GM12891 (cell line): ENCODE data around the gene ARSG.
A peak's percentile ranks its signal among the peaks of the same experiment; 100 is the strongest.
"Not testable (repeated sequence)": the region's sequence is repeated elsewhere in the genome, so short reads cannot be mapped to it uniquely, and the experiment has no call there.

Experiments used
- DNase-seq: peaks from one replicate; pipeline ENCODE4 v3.0.0; 2011; ENCODE audit warnings: low spot score; ENCODE audit not compliant: insufficient read length
- FAIRE-seq: peaks from 2 replicates; lab custom pipeline; 2011; peaks lifted over from hg19 to GRCh38; lab: Jason Lieb, UNC
- PAX5 ChIP-seq: IDR thresholded peaks from 2 replicates; pipeline ENCODE4 v1.6.1; 2011; ENCODE audit warnings: low read length, moderate library complexity, mild to moderate bottlenecking; ENCODE audit not compliant: insufficient read depth, severe bottlenecking
- POLR2A ChIP-seq: IDR thresholded peaks from 2 replicates; pipeline ENCODE4 v1.6.1; 2011; ENCODE audit warnings: low read depth, low read length, control low read depth
- POLR2AphosphoS5 ChIP-seq: IDR thresholded peaks from 2 replicates; pipeline ENCODE4 v1.6.1; 2011; ENCODE audit warnings: low read depth, low read length, control low read depth
- POU2F2 ChIP-seq: IDR thresholded peaks from 2 replicates; pipeline ENCODE4 v1.6.1; 2011; ENCODE audit warnings: low read depth, mild to moderate bottlenecking, control low read depth, low read length, moderate library complexity
- SPI1 ChIP-seq: IDR thresholded peaks from 2 replicates; pipeline ENCODE4 v1.6.1; 2011; ENCODE audit warnings: low read depth, low read length, control low read depth
- TAF1 ChIP-seq: IDR thresholded peaks from 2 replicates; pipeline ENCODE4 v1.6.1; 2011; ENCODE audit warnings: low read depth, low read length, control low read depth

Gene ARSG

GRCh38 chr17:68255731-68256538 is 35.4 kb upstream of the ARSG start:
- DNase-seq = no peak
- TF ChIP-seq POLR2A (no peak), POU2F2 (no peak), PAX5 (no peak), POLR2AphosphoS5 (no peak), SPI1 (no peak), TAF1 (no peak)
- peak; percentile 76 for FAIRE-seq

- FAIRE-seq, DNase-seq: not testable (repeated sequence)
Measured at GRCh38 chr17:68256701-68257100, 34.6 kb upstream of the ARSG start.

- FAIRE-seq (no peak), DNase-seq (no peak)
- TF ChIP-seq POU2F2 (no peak), PAX5 (no peak), POLR2AphosphoS5 (no peak), TAF1 (no peak), POLR2A (no peak), SPI1 (no peak)
Measured at GRCh38 chr17:68257934-68258333, 33.4 kb upstream of the ARSG start.

- DNase-seq = peak; percentile 41
- FAIRE-seq = peak; percentile 99
Measured at GRCh38 chr17:68258890-68259647, 32.2 kb upstream of the ARSG start.

GRCh38 chr17:68259648-68259951 is 31.7 kb upstream of the ARSG start:
- peak; percentile 74 for FAIRE-seq
- not testable (repeated sequence) for DNase-seq

- no peak for FAIRE-seq
- TF ChIP-seq SPI1 (no peak), POLR2A (no peak), TAF1 (no peak), POLR2AphosphoS5 (no peak)
- no peak for DNase-seq
Measured at GRCh38 chr17:68260051-68260762, 31.1 kb upstream of the ARSG start.

- FAIRE-seq, DNase-seq: not testable (repeated sequence)
Measured at GRCh38 chr17:68262467-68262866, 28.8 kb upstream of the ARSG start.

- not testable (repeated sequence) for DNase-seq
- FAIRE-seq = peak; percentile 96
Measured at GRCh38 chr17:68263101-68263681, 28.1 kb upstream of the ARSG start.

GRCh38 chr17:68265833-68266232 is 25.5 kb upstream of the ARSG start:
- DNase-seq, FAIRE-seq: not testable (repeated sequence)

GRCh38 chr17:68273722-68274121 is 17.6 kb upstream of the ARSG start:
- DNase-seq (no peak), FAIRE-seq (no peak)
- TF ChIP-seq PAX5 (no peak), SPI1 (no peak)

- not testable (repeated sequence) for DNase-seq, FAIRE-seq
Measured at GRCh38 chr17:68276339-68276738, 15.0 kb upstream of the ARSG start.

- DNase-seq (no peak), FAIRE-seq (no peak)
- TF ChIP-seq PAX5 (no peak), TAF1 (no peak), SPI1 (no peak), POLR2A (no peak), POU2F2 (no peak), POLR2AphosphoS5 (no peak)
Measured at GRCh38 chr17:68277807-68278206, 13.5 kb upstream of the ARSG start.

GRCh38 chr17:68281965-68282364 is 9.3 kb upstream of the ARSG start:
- not testable (repeated sequence) for DNase-seq, FAIRE-seq
